H9 (cell line): ENCODE data around the gene NTN3. TPM values are rescaled to one million over a fixed set of nuclear protein-coding genes. Genes with fewer than 3 reads are reported as not detected.

Experiments
- DNase-seq: peaks from one replicate; pipeline ENCODE4 v3.0.0-alpha.2; 2017
- H2AFZ ChIP-seq: one replicate; pipeline ENCODE4 v1.6.1; 2013; ENCODE audit warnings: mild to moderate bottlenecking, low read length, control low read depth, moderate library complexity
- H2AK5ac ChIP-seq: 2 replicates; pipeline ENCODE4 v1.6.1; 2013; ENCODE audit warnings: low read length, control low read depth, mixed read lengths; ENCODE audit not compliant: insufficient read length
- H2BK120ac ChIP-seq: one replicate; pipeline ENCODE4 v1.6.1; 2013; ENCODE audit warnings: low read depth, mild to moderate bottlenecking, low read length, control low read depth, inconsistent platforms; ENCODE audit not compliant: poor library complexity, severe bottlenecking
- H2BK12ac ChIP-seq: 2 replicates; pipeline ENCODE4 v1.6.1; 2013; ENCODE audit warnings: low read length, control low read depth, mixed read lengths, low read depth; ENCODE audit not compliant: insufficient read length
- H2BK15ac ChIP-seq: 2 replicates; pipeline ENCODE4 v1.6.1; 2013; ENCODE audit warnings: low read depth, low read length, control low read depth
- H2BK20ac ChIP-seq: one replicate; pipeline ENCODE4 v1.6.1; 2013; ENCODE audit warnings: low read depth, mild to moderate bottlenecking, low read length, control low read depth, inconsistent platforms; ENCODE audit not compliant: poor library complexity, severe bottlenecking
- H2BK5ac ChIP-seq: 2 replicates; pipeline ENCODE4 v1.6.1; 2013; ENCODE audit warnings: low read length, control low read depth, mixed read lengths; ENCODE audit not compliant: insufficient read length
- H3K14ac ChIP-seq: 2 replicates; pipeline ENCODE4 v1.6.1; 2013; ENCODE audit warnings: low read length, control low read depth; ENCODE audit not compliant: insufficient read depth
- H3K18ac ChIP-seq: 2 replicates; pipeline ENCODE4 v1.6.1; 2013; ENCODE audit warnings: low read depth, mild to moderate bottlenecking, mixed read lengths, low read length, control low read depth; ENCODE audit not compliant: insufficient read length
- H3K23ac ChIP-seq: 2 replicates; pipeline ENCODE4 v1.6.1; 2013; ENCODE audit warnings: low read length, control low read depth, mixed read lengths, low read depth; ENCODE audit not compliant: insufficient read length
- H3K23me2 ChIP-seq: 2 replicates; pipeline ENCODE4 v1.6.1; 2013; ENCODE audit warnings: low read depth, mild to moderate bottlenecking, mixed read lengths, low read length, control low read depth; ENCODE audit not compliant: insufficient read length, poor library complexity, severe bottlenecking
- H3K27ac ChIP-seq: 2 replicates; pipeline ENCODE4 v1.5.1; 2013; ENCODE audit warnings: low read length, control low read depth, mixed read lengths, low read depth; ENCODE audit not compliant: insufficient read length
- H3K27me3 ChIP-seq: 2 replicates; pipeline ENCODE4 v1.6.1; 2013; ENCODE audit warnings: low read length, control low read depth, inconsistent platforms; ENCODE audit not compliant: insufficient read depth
- H3K4ac ChIP-seq: 2 replicates; pipeline ENCODE4 v1.6.1; 2013; ENCODE audit warnings: low read depth, mild to moderate bottlenecking, control low read depth, inconsistent platforms, low read length, moderate library complexity
- H3K4me1 ChIP-seq: 2 replicates; pipeline ENCODE4 v1.6.1; 2013; ENCODE audit warnings: low read length, control low read depth, inconsistent platforms; ENCODE audit not compliant: insufficient read depth
- H3K4me2 ChIP-seq: 2 replicates; pipeline ENCODE4 v1.6.1; 2013; ENCODE audit warnings: low read length, control low read depth, mixed read lengths; ENCODE audit not compliant: insufficient read length, insufficient read depth
- H3K56ac ChIP-seq: 2 replicates; pipeline ENCODE4 v1.6.1; 2013; ENCODE audit warnings: low read depth, mild to moderate bottlenecking, mixed read lengths, low read length, control low read depth; ENCODE audit not compliant: insufficient read length
- H3K79me1 ChIP-seq: 2 replicates; pipeline ENCODE4 v1.6.1; 2013; ENCODE audit warnings: low read depth, mild to moderate bottlenecking, moderate library complexity, low read length, control low read depth, inconsistent platforms; ENCODE audit not compliant: insufficient read depth, poor library complexity, severe bottlenecking
- H3K79me2 ChIP-seq: 2 replicates; pipeline ENCODE4 v1.6.1; 2013; ENCODE audit warnings: low read length, control low read depth, inconsistent platforms; ENCODE audit not compliant: insufficient read depth
- H3K9ac ChIP-seq: 2 replicates; pipeline ENCODE4 v1.6.1; 2013; ENCODE audit warnings: low read length, control low read depth, mixed read lengths; ENCODE audit not compliant: insufficient read length; ENCODE audit errors: extremely low read depth
- H3K9me3 ChIP-seq: one replicate; pipeline ENCODE4 v1.6.1; 2013; ENCODE audit warnings: low read depth, low read length, inconsistent platforms; ENCODE audit not compliant: control insufficient read depth
- H3T11ph ChIP-seq: one replicate; pipeline ENCODE4 v1.6.1; 2013; ENCODE audit warnings: mild to moderate bottlenecking, low read length, control low read depth, inconsistent platforms
- H4K20me1 ChIP-seq: one replicate; pipeline ENCODE4 v1.6.1; 2013; ENCODE audit not compliant: control insufficient read depth, insufficient read length, insufficient read depth
- H4K5ac ChIP-seq: 2 replicates; pipeline ENCODE4 v1.6.1; 2013; ENCODE audit warnings: low read depth, mild to moderate bottlenecking, mixed read lengths, low read length, control low read depth; ENCODE audit not compliant: insufficient read length
- H4K8ac ChIP-seq: replicated peaks from 2 replicates; pipeline ENCODE4 v1.6.1; 2013; ENCODE audit warnings: low read length, control low read depth, mixed read lengths, low read depth; ENCODE audit not compliant: insufficient read length
- H4K91ac ChIP-seq: 2 replicates; pipeline ENCODE4 v1.6.1; 2013; ENCODE audit warnings: low read depth, mild to moderate bottlenecking, moderate library complexity, mixed read lengths, low read length, control low read depth; ENCODE audit not compliant: insufficient read length
- H3K27ac Mint-ChIP-seq, 3 experiments: 2 replicates in 2 of 3; 3 replicates in 1 of 3; pipeline ENCODE4 v1.8.0; 2020 to 2021; ENCODE audit warnings: mixed read lengths in 3 of 3, mild to moderate bottlenecking in 1 of 3, moderate library complexity in 1 of 3
- H3K27me3 Mint-ChIP-seq: 2 replicates; pipeline ENCODE4 v1.8.0; 2021; ENCODE audit warnings: low read depth, mild to moderate bottlenecking, moderate library complexity, mixed read lengths
- H3K36me3 Mint-ChIP-seq, 3 experiments: 2 replicates in 2 of 3; 3 replicates in 1 of 3; pipeline ENCODE4 v1.8.0; 2020 to 2021; ENCODE audit warnings: low read depth in 3 of 3, mixed read lengths in 3 of 3; ENCODE audit not compliant: insufficient read depth in 1 of 3
- H3K4me1 Mint-ChIP-seq, 2 experiments: 2 replicates each; pipeline ENCODE4 v1.8.0; 2020; ENCODE audit warnings: mixed read lengths in 2 of 2
- H3K4me3 Mint-ChIP-seq, 2 experiments: 2 replicates in 1 of 2; 3 replicates in 1 of 2; pipeline ENCODE4 v1.8.0; 2020 to 2021; ENCODE audit warnings: mild to moderate bottlenecking in 2 of 2, mixed read lengths in 2 of 2, moderate library complexity in 1 of 2
- H3K9me3 Mint-ChIP-seq, 2 experiments: 2 replicates in 1 of 2; 3 replicates in 1 of 2; pipeline ENCODE4 v1.8.0; 2020; ENCODE audit warnings: mild to moderate bottlenecking in 2 of 2, mixed read lengths in 2 of 2, moderate library complexity in 1 of 2
- WGBS: extraction: QIAGEN DNeasy Blood & Tissue Kit; methylation state at CpG from one replicate; pipeline ENCODE4 v1.1.7; 2013; ENCODE audit warnings: missing lambda C conversion rate, low lambda C conversion rate, mixed read lengths; ENCODE audit not compliant: insufficient read length; ENCODE audit errors: extremely low coverage; 5-methylcytosine and 5-hydroxymethylcytosine counted together
- total RNA-seq: library from RNA; stranded (reverse); gene quantifications from 2 replicates; pipeline ENCODE4 v1.2.1, GENCODE V29; 2021
- TF ChIP-seq, protein P1 (sequence below): fragments of 200-600 bp; sonication (generic); conservative IDR thresholded peaks from 3 replicates; pipeline ENCODE4 v1.8.0; 2021; ENCODE audit warnings: antibody characterized with exemption, mild to moderate bottlenecking

Gene NTN3
- total RNA-seq, 1 experiment from 2014 or later: 1.3 TPM

DNA sequence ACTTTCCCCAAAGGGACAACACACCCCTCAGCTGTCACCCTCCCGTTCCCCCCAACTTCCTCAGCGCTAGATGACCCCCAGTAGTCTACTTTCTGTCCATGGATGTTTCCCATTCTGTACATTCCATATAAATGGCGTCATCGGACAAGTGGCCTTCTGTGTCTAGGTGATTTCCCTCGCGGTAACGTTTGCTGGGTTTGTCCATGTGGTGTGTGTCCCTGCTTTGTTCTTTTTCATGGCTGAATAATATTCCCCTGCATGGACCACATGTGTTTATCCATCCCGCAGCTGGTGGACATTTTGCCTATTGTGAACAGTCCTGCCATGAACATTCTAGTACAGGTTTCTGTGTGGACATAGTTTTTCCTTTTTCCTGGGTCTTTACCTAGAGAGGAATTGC, 18.4 kb upstream of the NTN3 start:
- Histone ChIP-seq H3K56ac (no peak overlapping the region), H3K9ac (no peak overlapping the region), H3K4me1 (no peaks in the 10 kb centered on the region), H4K8ac (no peak overlapping the region), H2BK120ac (no peak overlapping the region), H4K20me1 (no peaks in the 10 kb centered on the region), H2AFZ (no peak overlapping the region), H3K27me3 (no peaks in the 10 kb centered on the region), H3K4me2 (no peak overlapping the region), H3K14ac (no peak overlapping the region), H3K18ac (no peak overlapping the region), H2BK5ac (no peak overlapping the region), H3K9me3 (no peaks in the 10 kb centered on the region), H3K79me2 (no peaks in the 10 kb centered on the region), H3K4ac (no peak overlapping the region), H4K5ac (no peak overlapping the region), H3K79me1 (no peaks in the 10 kb centered on the region), H2BK20ac (no peak overlapping the region), H2BK15ac (no peak overlapping the region), H3K23me2 (no peaks in the 10 kb centered on the region), H3T11ph (no peak overlapping the region), H2AK5ac (no peak overlapping the region), H4K91ac (no peak overlapping the region), H3K23ac (no peak overlapping the region), H2BK12ac (no peak overlapping the region), H3K27ac (no peak overlapping the region)
- H3K9me3 Mint-ChIP-seq: no peaks in the 10 kb centered on the region
- no peaks in the 10 kb centered on the region for H3K27me3 Mint-ChIP-seq
- TF ChIP-seq, protein P1, sequence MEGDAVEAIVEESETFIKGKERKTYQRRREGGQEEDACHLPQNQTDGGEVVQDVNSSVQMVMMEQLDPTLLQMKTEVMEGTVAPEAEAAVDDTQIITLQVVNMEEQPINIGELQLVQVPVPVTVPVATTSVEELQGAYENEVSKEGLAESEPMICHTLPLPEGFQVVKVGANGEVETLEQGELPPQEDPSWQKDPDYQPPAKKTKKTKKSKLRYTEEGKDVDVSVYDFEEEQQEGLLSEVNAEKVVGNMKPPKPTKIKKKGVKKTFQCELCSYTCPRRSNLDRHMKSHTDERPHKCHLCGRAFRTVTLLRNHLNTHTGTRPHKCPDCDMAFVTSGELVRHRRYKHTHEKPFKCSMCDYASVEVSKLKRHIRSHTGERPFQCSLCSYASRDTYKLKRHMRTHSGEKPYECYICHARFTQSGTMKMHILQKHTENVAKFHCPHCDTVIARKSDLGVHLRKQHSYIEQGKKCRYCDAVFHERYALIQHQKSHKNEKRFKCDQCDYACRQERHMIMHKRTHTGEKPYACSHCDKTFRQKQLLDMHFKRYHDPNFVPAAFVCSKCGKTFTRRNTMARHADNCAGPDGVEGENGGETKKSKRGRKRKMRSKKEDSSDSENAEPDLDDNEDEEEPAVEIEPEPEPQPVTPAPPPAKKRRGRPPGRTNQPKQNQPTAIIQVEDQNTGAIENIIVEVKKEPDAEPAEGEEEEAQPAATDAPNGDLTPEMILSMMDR: no peak
- no peaks in the 10 kb centered on the region for H3K4me1 Mint-ChIP-seq
- no peak for DNase-seq
- WGBS: no CpG with 5 or more reads among the region's 8 CpGs
- peak overlapping the region in 1 of 3 experiments; percentile 30; a peak in 1 of 7 replicates for H3K27ac Mint-ChIP-seq
- H3K36me3 Mint-ChIP-seq: peaks cover 46 to 88% (median 85%) of the 10 kb centered on the region in 3 experiments
- H3K4me3 Mint-ChIP-seq: no peak overlapping the region; a peak in 1 of 5 replicates
